H1 (cell line): ENCODE results near the gene NKAIN2. TPM values are rescaled to one million over a fixed set of nuclear protein-coding genes. Genes with fewer than 3 reads are reported as not detected.

ENCODE experiments used
- FOSL1 ChIP-seq: IDR thresholded peaks from 2 replicates; pipeline ENCODE4 v1.6.1; 2011; ENCODE audit warnings: mild to moderate bottlenecking, low read depth, low read length, moderate library complexity; ENCODE audit not compliant: insufficient read depth
- HDAC2 ChIP-seq, 2 experiments: fragments of 300-600 bp in 1 of 2; sonication (generic) in 1 of 2; IDR thresholded peaks; 2 replicates each; pipeline ENCODE4 v1.6.1; 2011 to 2012; ENCODE audit warnings: low read depth in 2 of 2, low read length in 2 of 2, mild to moderate bottlenecking in 2 of 2, moderate library complexity in 2 of 2, borderline replicate concordance in 1 of 2, inconsistent platforms in 1 of 2
- RFX5 ChIP-seq: IDR thresholded peaks from 2 replicates; pipeline ENCODE4 v1.6.1; 2011; ENCODE audit warnings: low read depth, low read length, improper control_type of control experiment, borderline replicate concordance
- SIRT6 ChIP-seq: IDR thresholded peaks from one replicate; pipeline ENCODE4 v1.7.1; 2012; ENCODE audit warnings: low read length, inconsistent platforms
- SRF ChIP-seq: IDR thresholded peaks from 2 replicates; pipeline ENCODE4 v1.6.1; 2011; ENCODE audit warnings: mild to moderate bottlenecking, low read depth, low read length, moderate library complexity
- polyA plus RNA-seq, 7 experiments: library from polyadenylated mRNA; depleted of rRNA in 3 of 7; stranded (reverse) in 5 of 7; unstranded in 2 of 7; fragments of >200 nt in 5 of 7; fragments of 200-250 nt in 2 of 7; gene quantifications; 1 replicate in 5 of 7; 2 replicates in 1 of 7; 4 replicates in 1 of 7; pipeline versions ENCODE4 v1.2.1 to v1.2.3, GENCODE V29; 2011 to 2013; ENCODE audit warnings: missing spikeins in 2 of 7, mixed read lengths in 2 of 7
- total RNA-seq: library from RNA; stranded (reverse); fragmentation: NEBNext Ultra II Directional; extraction: Animal tissue kit (Norgen Biotek cat#: 25700); gene quantifications from 2 replicates; pipeline ENCODE4 v1.2.1, GENCODE V29; 2021

NKAIN2 gene
- total and polyA plus RNA-seq, 2 of the 8 experiments (the other 6 are each of a cell fraction or from before 2014, with no cell fraction given): 0.20 to 0.34 TPM

- TF ChIP-seq RFX5 (no peak), FOSL1 (no peak), SIRT6 (no peak), SRF (no peak), HDAC2 (IDR thresholded peaks at IDR 0.05; ENCODE audit: borderline replicate concordance in 1 of 2, low read depth in 2 of 2, low read length in 2 of 2) (no peak)
These were observed 402.3 kb downstream of the NKAIN2 start (continued) for GRCh38 chr6:124205921-124206320.
